Fibroblast of pulmonary artery (primary cell): ENCODE results near the gene FGF1.

ENCODE experiments used
- DNase-seq: peaks from one replicate; pipeline ENCODE4 v3.0.0-alpha.2; 2010; ENCODE audit warnings: low read depth
- H3K4me3 ChIP-seq: replicated peaks from 2 replicates; pipeline ENCODE4 v1.5.1; 2011; ENCODE audit warnings: low read depth, mild to moderate bottlenecking, control low read depth, low read length, moderate library complexity
- CTCF ChIP-seq: IDR thresholded peaks from 2 replicates; pipeline ENCODE4 v1.5.1; 2011; ENCODE audit warnings: mild to moderate bottlenecking, control low read depth, low read length, inconsistent platforms; ENCODE audit errors: missing control alignments

Gene FGF1

DNA sequence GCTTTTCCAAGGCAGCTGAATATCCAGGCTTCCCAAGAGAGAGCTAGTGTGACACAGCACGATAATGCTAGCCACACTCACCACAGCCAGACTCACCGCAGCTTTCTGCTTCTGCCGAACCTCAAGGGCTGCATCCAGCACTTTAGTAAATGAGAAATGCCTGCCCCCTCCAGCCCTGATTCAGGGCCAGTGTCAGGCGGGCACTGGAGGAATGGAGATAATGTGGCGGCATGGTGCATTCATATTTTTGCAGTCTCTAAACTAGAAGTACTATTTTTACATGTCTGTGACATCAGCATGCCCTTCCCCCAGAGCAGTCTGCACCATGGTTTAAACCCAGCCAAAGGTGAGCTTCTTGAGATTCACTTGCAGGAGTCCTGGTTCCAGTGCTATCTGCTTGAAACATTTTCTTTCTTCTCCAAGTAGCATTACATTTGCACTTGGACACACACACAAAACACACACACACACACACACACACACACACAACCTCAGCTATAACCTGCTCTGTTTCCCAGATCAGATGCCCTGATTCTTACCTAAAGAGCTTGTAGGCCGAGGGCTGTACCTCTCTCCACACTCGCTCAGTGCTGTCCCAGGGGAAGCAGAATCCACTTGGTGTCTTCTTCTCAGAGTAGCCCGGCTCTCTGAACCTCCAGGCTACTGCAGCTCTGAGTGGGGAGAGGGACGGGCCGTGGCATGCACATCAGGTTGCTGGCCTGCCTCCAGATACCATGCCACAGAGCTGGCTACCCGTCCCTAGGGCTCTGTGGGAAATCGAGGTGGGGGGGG is at the start of gene FGF1:
TSS of gene FGF1 (minus strand) at position 673 of the 792 bp plus-strand sequence. CDS start 71,963 bp downstream, outside the sequence.
- no peak for TF ChIP-seq CTCF
- no peak within 1 kb of the TSS for H3K4me3 ChIP-seq
- DNase-seq = no peak

GRCh38 chr5:142727735-142728047 is 41.8 kb upstream of the FGF1 start:
- DNase-seq = no peak
- H3K4me3 ChIP-seq = no peak overlapping the region
- no peak for TF ChIP-seq CTCF

GRCh38 chr5:142726188-142726731 is 40.4 kb upstream of the FGF1 start:
- peak; percentile 92 for DNase-seq
- H3K4me3 ChIP-seq = no peak overlapping the region
- TF ChIP-seq CTCF = no peak

- no peak for TF ChIP-seq CTCF
Measured at GRCh38 chr5:142725231-142726187, 39.6 kb upstream of the FGF1 start.

GRCh38 chr5:142724821-142725220 is 38.9 kb upstream of the FGF1 start:
- no peak for DNase-seq
- no peak overlapping the region for H3K4me3 ChIP-seq
- TF ChIP-seq CTCF = no peak

More at GRCh38 chr5:142725231-142726187, 39.6 kb upstream of the FGF1 start:
- DNase-seq = no peak
- no peak overlapping the region for H3K4me3 ChIP-seq

- no peak for TF ChIP-seq CTCF
- no peak overlapping the region for H3K4me3 ChIP-seq
- no peak for DNase-seq
Measured at GRCh38 chr5:142722896-142723295, 37.0 kb upstream of the FGF1 start.
